ENCODE measurements around the gene TRUB1.

DNA sequence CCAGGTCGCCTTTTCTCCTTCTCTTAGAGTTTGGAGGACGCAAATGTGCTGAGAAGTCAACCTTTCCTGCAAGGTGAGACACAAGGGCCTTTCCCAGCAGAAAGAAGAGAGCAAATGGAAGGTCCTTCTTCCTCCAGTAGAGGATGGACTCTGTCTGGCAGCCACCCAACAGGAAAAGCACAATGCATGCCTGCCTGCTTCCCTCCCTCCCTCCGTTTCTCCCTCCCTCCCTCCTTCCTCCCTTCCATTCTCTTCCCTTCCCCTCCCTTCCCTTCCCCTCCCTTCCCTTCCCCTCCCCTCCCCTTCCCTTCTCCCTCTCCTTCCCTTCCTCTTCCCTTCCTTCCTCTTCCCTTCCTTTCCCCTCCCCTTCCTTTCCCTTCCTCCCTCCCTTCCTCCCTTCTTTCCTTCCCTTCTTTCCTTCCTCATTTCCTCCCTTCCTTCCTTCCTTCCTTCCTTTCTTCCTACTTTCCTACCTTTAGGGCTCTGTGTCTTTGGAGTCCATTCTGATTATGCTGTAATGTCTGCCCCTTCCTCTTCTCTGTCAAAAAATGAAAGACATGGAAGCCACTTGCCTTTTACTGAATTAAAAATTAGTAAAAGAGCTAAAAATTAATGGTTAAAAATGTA lies 66.4 kb downstream of the TRUB1 start:
- TF ChIP-seq, protein P1, sequence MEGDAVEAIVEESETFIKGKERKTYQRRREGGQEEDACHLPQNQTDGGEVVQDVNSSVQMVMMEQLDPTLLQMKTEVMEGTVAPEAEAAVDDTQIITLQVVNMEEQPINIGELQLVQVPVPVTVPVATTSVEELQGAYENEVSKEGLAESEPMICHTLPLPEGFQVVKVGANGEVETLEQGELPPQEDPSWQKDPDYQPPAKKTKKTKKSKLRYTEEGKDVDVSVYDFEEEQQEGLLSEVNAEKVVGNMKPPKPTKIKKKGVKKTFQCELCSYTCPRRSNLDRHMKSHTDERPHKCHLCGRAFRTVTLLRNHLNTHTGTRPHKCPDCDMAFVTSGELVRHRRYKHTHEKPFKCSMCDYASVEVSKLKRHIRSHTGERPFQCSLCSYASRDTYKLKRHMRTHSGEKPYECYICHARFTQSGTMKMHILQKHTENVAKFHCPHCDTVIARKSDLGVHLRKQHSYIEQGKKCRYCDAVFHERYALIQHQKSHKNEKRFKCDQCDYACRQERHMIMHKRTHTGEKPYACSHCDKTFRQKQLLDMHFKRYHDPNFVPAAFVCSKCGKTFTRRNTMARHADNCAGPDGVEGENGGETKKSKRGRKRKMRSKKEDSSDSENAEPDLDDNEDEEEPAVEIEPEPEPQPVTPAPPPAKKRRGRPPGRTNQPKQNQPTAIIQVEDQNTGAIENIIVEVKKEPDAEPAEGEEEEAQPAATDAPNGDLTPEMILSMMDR (conservative IDR thresholded peaks at IDR 0.05; ENCODE audit: low read depth, low read length) = no peak
- TF ChIP-seq RFX5 (IDR thresholded peaks at IDR 0.05; ENCODE audit: low read depth, low read length) (no peak), POLR2A (IDR thresholded peaks at IDR 0.05; ENCODE audit: low read depth, low read length) (no peak)
